ENCODE data around the gene C20orf204. TPM values are rescaled to one million over a fixed set of nuclear protein-coding genes. Genes with fewer than 3 reads are reported as not detected.

The C20orf204 gene
- total and polyA plus RNA-seq, 2 of the 8 experiments (the other 6 are each of a cell fraction or from before 2014, with no cell fraction given) = 0.39 to 0.52 TPM

GRCh38 chr20:64042054-64042781 is 6.2 kb downstream of the C20orf204 start (continued):
- no peak for TF ChIP-seq RNF2 (IDR thresholded peaks at IDR 0.05; ENCODE audit: borderline replicate concordance, low read depth, low read length, missing control alignments, poor library complexity, severe bottlenecking)
- TF ChIP-seq, protein P1, sequence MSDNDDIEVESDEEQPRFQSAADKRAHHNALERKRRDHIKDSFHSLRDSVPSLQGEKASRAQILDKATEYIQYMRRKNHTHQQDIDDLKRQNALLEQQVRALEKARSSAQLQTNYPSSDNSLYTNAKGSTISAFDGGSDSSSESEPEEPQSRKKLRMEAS (IDR thresholded peaks at IDR 0.05) = 0 out of 2 replicates have a peak, but pooled peaks have one; percentile 27
- peak; percentile 29 for TF ChIP-seq ASH2L (IDR thresholded peaks at IDR 0.05; ENCODE audit: low read length)
